Fibroblast of villous mesenchyme (primary cell): ENCODE data around the gene USP20. TPM values are rescaled to one million over a fixed set of nuclear protein-coding genes. Genes with fewer than 3 reads are reported as not detected.
A peak's percentile ranks its signal among the peaks of the same experiment; 100 is the strongest.

Experiments used
- DNase-seq: peaks from one replicate; pipeline ENCODE4 v3.0.0-alpha.2; 2010; ENCODE audit warnings: low read depth
- H3K4me3 ChIP-seq: 2 replicates; pipeline ENCODE4 v1.5.1; 2011; ENCODE audit warnings: low read depth, mild to moderate bottlenecking, low read length
- total RNA-seq: library from RNA; depleted of rRNA; stranded (reverse); fragments of >200 nt; gene quantifications from 2 replicates; pipeline ENCODE4 v1.2.3, GENCODE V29; 2012
- TF ChIP-seq, protein P1 (sequence below): IDR thresholded peaks from 2 replicates; pipeline ENCODE4 v1.5.1; 2012; ENCODE audit warnings: low read depth, mild to moderate bottlenecking, low read length; ENCODE audit not compliant: insufficient read depth

Gene USP20
- total RNA-seq, 1 donor = 10.4 TPM

GRCh38 chr9:129812385-129812784 is 22.9 kb upstream of the USP20 start:
- DNase-seq = no peak
- H3K4me3 ChIP-seq = no peak overlapping the region
- TF ChIP-seq, protein P1, sequence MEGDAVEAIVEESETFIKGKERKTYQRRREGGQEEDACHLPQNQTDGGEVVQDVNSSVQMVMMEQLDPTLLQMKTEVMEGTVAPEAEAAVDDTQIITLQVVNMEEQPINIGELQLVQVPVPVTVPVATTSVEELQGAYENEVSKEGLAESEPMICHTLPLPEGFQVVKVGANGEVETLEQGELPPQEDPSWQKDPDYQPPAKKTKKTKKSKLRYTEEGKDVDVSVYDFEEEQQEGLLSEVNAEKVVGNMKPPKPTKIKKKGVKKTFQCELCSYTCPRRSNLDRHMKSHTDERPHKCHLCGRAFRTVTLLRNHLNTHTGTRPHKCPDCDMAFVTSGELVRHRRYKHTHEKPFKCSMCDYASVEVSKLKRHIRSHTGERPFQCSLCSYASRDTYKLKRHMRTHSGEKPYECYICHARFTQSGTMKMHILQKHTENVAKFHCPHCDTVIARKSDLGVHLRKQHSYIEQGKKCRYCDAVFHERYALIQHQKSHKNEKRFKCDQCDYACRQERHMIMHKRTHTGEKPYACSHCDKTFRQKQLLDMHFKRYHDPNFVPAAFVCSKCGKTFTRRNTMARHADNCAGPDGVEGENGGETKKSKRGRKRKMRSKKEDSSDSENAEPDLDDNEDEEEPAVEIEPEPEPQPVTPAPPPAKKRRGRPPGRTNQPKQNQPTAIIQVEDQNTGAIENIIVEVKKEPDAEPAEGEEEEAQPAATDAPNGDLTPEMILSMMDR = no peak

- DNase-seq = no peak
- TF ChIP-seq, protein P1 = no peak
- no peak overlapping the region for H3K4me3 ChIP-seq
Observed at GRCh38 chr9:129813661-129814060, 21.6 kb upstream of the USP20 start.

GRCh38 chr9:129814432-129815223 is 20.6 kb upstream of the USP20 start:
- no peak overlapping the region for H3K4me3 ChIP-seq
- no peak for DNase-seq
- TF ChIP-seq, protein P1 = no peak

GRCh38 chr9:129815278-129815677 is 20.0 kb upstream of the USP20 start:
- TF ChIP-seq, protein P1 = no peak
- no peak overlapping the region for H3K4me3 ChIP-seq
- DNase-seq = no peak

DNA sequence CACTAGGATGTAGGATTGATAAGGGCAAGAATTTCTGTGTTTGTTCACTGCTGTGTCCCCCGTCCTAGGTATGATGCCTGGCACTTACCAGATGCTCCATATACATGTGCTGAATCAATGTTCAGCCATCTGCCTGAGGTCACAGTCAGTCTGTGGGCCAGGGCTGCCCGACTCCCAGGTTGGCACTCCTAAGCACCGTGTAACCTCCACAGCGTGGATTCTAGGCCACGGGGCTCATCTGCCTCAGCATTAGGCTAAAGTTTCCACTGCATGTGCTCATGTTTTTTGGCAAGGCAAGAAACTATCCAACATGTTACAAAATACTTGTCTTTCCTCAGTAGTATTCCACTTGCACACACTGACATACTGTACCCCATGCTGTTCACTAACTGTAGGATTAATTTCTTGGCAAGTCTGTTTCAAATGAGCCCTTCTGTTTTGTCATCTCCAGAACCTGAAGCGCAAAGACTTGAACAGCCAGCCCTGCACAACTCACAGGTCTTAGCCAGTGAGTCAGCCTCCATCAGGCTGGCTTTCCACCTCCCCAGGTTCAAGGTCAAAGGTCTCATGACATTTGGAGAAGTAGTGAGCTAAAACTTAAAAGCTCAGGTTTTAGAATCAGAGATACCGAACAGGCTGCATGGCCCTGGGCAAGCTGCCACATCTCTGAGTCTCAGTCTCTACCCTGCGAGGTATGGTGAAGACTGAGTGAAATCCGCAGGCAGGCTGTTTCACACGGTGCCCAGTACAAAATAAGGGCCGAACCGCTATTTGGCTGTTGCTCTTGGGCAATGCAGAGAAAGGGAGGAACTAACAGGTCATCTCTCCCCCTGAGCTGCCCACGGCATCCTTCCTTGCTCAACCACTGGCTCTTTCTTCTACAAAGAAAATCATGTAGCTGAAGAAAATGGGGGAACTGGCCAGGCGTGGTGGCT is 18.5 kb upstream of the USP20 start:
- TF ChIP-seq, protein P1 = no peak
- H3K4me3 ChIP-seq = no peak overlapping the region
- DNase-seq = no peak

DNA sequence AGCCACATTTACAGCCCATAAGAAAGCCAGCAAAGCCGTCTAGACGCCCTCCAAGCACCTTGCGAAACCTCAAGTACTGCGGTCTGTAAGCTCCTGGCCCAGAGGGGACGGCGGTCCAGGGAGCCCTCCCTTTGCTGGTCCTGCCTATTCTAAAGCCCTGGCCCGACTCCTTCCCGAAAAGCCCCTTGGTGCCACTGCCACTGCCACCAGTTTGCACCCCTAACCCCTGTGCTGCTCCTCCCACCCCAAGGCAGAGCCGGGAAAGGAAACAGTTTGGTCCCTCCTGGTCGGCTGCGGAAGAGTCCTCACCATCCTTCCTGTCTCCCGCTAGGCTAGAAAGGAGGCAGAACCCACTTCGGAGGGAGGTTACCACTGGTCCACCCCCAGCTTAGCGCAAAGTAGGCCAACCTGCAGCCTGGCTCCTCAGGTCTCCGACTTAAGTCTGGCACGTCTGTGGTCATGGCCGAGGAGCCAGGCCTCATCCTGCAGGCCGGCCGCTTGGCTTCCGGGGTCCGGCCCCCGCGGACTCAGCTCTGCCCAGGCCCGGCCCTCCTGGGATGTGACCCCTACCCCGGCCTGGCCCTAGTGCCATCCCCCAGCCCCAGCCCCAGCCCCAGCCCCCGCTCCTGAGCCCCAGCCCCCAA is 12.2 kb upstream of the USP20 start:
- peak; percentile 48 for DNase-seq
- H3K4me3 ChIP-seq = peak overlapping the region; percentile 81
- TF ChIP-seq, protein P1 = no peak
